Measurements from ENCODE around the gene LMF1. TPM values are rescaled to one million over a fixed set of nuclear protein-coding genes. Genes with fewer than 3 reads are reported as not detected.

Gene LMF1
- total and polyA plus RNA-seq, 2 of the 8 experiments (the other 6 are each of a cell fraction or from before 2014, with no cell fraction given): 3.5 to 9.1 TPM

- Histone ChIP-seq H2BK15ac (ENCODE audit: low read length) (no peak overlapping the region), H3K23me2 (ENCODE audit: low read depth, low read length) (no peaks in the 10 kb centered on the region), H3K79me1 (ENCODE audit: low read depth, low read length) (no peaks in the 10 kb centered on the region), H3K56ac (replicated peaks; ENCODE audit: insufficient read length, low read depth, low read length) (no peak overlapping the region), H3K4ac (replicated peaks; ENCODE audit: insufficient read length, low read depth, low read length) (no peak overlapping the region), H3K79me2 (ENCODE audit: control insufficient read depth in 1 of 2, insufficient read depth in 2 of 2, low read length in 2 of 2) (no peaks in the 10 kb centered on the region), H3K27ac (ENCODE audit: low read depth, low read length) (no peak overlapping the region), H4K8ac (ENCODE audit: extremely low read depth, insufficient read depth, low read length) (no peak overlapping the region), H2AFZ (ENCODE audit: low read length) (no peak overlapping the region), H4K91ac (replicated peaks; ENCODE audit: insufficient read length, low read length) (no peak overlapping the region), H3K14ac (ENCODE audit: insufficient read length) (no peak overlapping the region), H3K4me1 (replicated peaks in 1 of 4; ENCODE audit: control insufficient read depth in 3 of 4, insufficient read depth in 4 of 4, low read length in 3 of 4) (no peaks in the 10 kb centered on the region), H4K20me1 (replicated peaks in 1 of 2; ENCODE audit: control insufficient read depth in 1 of 2, insufficient read depth in 2 of 2, low read length in 2 of 2) (no peaks in the 10 kb centered on the region), H2BK20ac (ENCODE audit: low read length) (no peak overlapping the region), H2AK5ac (ENCODE audit: low read depth, low read length) (no peak overlapping the region), H3K9ac (replicated peaks in 1 of 4; ENCODE audit: extremely low read depth in 1 of 4, low read depth in 3 of 4, low read length in 3 of 4) (no peak overlapping the region), H3K36me3 (ENCODE audit: control insufficient read depth in 2 of 4, insufficient read depth in 4 of 4, low read length in 3 of 4) (no peaks in the 10 kb centered on the region), H4K5ac (ENCODE audit: insufficient read length, low read depth, low read length) (no peak overlapping the region), H3K18ac (ENCODE audit: extremely low read depth, low read length) (no peak overlapping the region), H3K4me2 (ENCODE audit: insufficient read depth in 1 of 2, low read depth in 2 of 2, low read length in 2 of 2) (no peak overlapping the region), H2BK120ac (replicated peaks; ENCODE audit: low read depth, low read length) (no peak overlapping the region), H3K23ac (ENCODE audit: insufficient read length) (no peak overlapping the region), H2BK5ac (ENCODE audit: low read depth, low read length) (no peak overlapping the region), H2BK12ac (ENCODE audit: low read depth, low read length) (no peak overlapping the region), H3K27me3 (replicated peaks in 1 of 4; ENCODE audit: control insufficient read depth in 3 of 4, extremely low read depth in 1 of 4, insufficient read depth in 3 of 4, low read length in 3 of 4) (no peaks in the 10 kb centered on the region), H3K4me3 (ENCODE audit: extremely low read depth in 1 of 4, insufficient read depth in 2 of 4, low read depth in 3 of 4, low read length in 4 of 4) (no peak overlapping the region), H3K9me3 (ENCODE audit: insufficient read depth in 2 of 2, low read depth in 1 of 2, low read length in 1 of 2) (peaks cover 26 to 28% of the 10 kb centered on the region in 2 experiments)
- TF ChIP-seq RBBP5 (IDR thresholded peaks at IDR 0.05; ENCODE audit: borderline replicate concordance, low read depth, low read length): no peak
- TF ChIP-seq SIX5 (IDR thresholded peaks at IDR 0.05; ENCODE audit: low read depth, low read length): no peak
- no peak for TF ChIP-seq JUND (IDR thresholded peaks at IDR 0.05; ENCODE audit: low read length)
- no peak for TF ChIP-seq CTCF (IDR thresholded peaks at IDR 0.05; ENCODE audit: control extremely low read depth in 1 of 3, insufficient read depth in 1 of 3, low read depth in 1 of 3, low read length in 3 of 3)
- TF ChIP-seq SIN3A (conservative IDR thresholded peaks at IDR 0.05 in 1 of 2, IDR thresholded peaks at IDR 0.05 in 1 of 2; ENCODE audit: low read depth in 1 of 2, low read length in 2 of 2): no peak
- no peak for TF ChIP-seq MAFK (IDR thresholded peaks at IDR 0.05; ENCODE audit: low read depth, low read length)
- TF ChIP-seq EGR1 (IDR thresholded peaks at IDR 0.05; ENCODE audit: borderline replicate concordance, low read depth, low read length): no peak
- ChIA-PET CTCF (ENCODE audit: partially characterized antibody) (no interaction called here), POLR2A (ENCODE audit: partially characterized antibody) (interaction anchor here (0.6 kb wide), 1 partner anchor 9 kb away, joined by 3 read pairs; no protein-coding TSS in a partner anchor)
- no peak for FAIRE-seq
- DNase-seq (ENCODE audit: low read depth in 1 of 2, low spot score in 2 of 2): no peak
- 73% methylated on average over 8 of the region's 10 CpGs; no CpG with 5 or more reads in 1 of the 2 experiments for WGBS, 2 experiments (ENCODE audit: extremely low coverage in 1 of 2, insufficient coverage in 1 of 2, insufficient read length in 1 of 2, insufficient replicate concordance in 2 of 2, low coverage in 1 of 2, low lambda C conversion rate in 2 of 2, missing lambda C conversion rate in 1 of 2)
These were observed 25.3 kb downstream of the LMF1 start for GRCh38 chr16:945271-946047.

All from H1 (cell line).